ENCODE data around the gene PRRX1. TPM values are rescaled to one million over a fixed set of nuclear protein-coding genes. Genes with fewer than 3 reads are reported as not detected.

Gene PRRX1
- total RNA-seq, 1 donor from 2014 or later, result 25.9 TPM

DNA sequence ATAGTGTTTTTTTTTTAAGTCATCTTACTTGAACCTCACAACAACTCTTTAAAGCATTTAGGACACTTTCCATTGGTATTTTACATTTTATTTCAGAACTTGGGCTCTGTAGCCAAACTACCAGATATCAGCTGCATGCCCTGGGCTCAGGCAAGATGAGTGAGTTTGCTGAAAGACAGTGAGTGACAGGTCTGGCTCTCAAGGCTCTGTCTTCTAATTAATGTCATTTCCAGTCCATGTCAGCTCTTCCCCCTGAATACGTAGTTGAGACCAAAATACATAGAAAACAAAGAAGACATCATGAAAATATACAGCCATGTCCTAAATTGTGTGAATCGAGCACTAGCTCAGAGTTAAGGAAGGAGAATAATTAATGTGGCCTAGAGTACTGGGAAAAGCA, 39.7 kb downstream of the PRRX1 start:
- H3K36me3 ChIP-seq, result no peaks in the 10 kb centered on the region
- H3K27me3 ChIP-seq, result no peaks in the 10 kb centered on the region
- H3K27ac ChIP-seq, result no peak overlapping the region
- TF ChIP-seq CTCF (IDR thresholded peaks at IDR 0.05), result no peak
- no peaks in the 10 kb centered on the region for H3K4me1 ChIP-seq
- DNase-seq, result no peak
- intact Hi-C loops (cut with DNase I), result no loop called here
- ATAC-seq, result no peak
- H3K4me3 ChIP-seq, result no peak overlapping the region
- H3K9me3 ChIP-seq, result no peaks in the 10 kb centered on the region

DNA sequence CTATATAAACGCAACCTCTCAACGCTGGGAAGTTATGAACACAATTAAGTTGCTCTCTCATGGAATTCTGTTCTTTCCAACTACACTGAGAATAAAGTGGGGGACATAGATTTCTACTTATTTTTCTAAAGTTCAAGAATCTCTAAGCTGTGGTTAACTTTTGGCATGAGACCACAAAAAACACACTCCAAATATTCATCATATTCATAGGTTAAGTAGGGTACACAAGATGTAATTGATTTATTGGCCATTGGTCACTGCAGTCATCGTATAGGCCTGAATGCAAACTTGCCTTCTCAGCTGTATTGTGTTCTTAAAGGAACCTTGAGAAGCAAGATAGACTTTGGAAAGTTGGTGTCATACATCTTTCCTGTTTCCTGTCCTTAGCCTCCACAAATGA, 40.3 kb downstream of the PRRX1 start:
- Histone ChIP-seq H3K36me3 (no peaks in the 10 kb centered on the region), H3K27ac (no peak overlapping the region), H3K9me3 (no peaks in the 10 kb centered on the region), H3K4me1 (no peaks in the 10 kb centered on the region), H3K4me3 (no peak overlapping the region), H3K27me3 (no peaks in the 10 kb centered on the region)
- TF ChIP-seq CTCF (IDR thresholded peaks at IDR 0.05), result no peak
- DNase-seq, result no peak
- intact Hi-C loops (cut with DNase I), result no loop called here
- no peak for ATAC-seq

DNA sequence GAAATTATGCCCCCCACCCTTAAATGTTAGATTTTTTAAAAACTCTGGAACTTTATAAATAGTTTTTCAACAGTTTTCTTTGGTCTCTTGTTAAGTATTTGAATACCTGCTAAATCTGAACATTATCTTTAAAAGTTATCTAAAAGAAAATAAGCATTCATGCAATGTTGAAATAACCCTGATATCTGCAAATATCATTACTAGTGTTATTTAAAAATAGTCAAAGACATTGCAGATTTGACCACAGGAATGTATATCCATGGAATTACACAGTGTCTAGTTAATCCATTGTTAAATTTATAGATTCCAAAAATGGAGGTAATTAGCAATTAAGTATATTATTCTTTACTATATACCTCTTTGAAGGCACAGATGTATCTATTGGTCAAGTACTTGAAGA, 42.0 kb downstream of the PRRX1 start:
- no peaks in the 10 kb centered on the region for H3K27me3 ChIP-seq
- TF ChIP-seq CTCF (IDR thresholded peaks at IDR 0.05), result no peak
- H3K27ac ChIP-seq, result no peak overlapping the region
- H3K4me1 ChIP-seq, result no peaks in the 10 kb centered on the region
- ATAC-seq, result no peak
- DNase-seq, result no peak
- H3K9me3 ChIP-seq, result no peaks in the 10 kb centered on the region
- no peaks in the 10 kb centered on the region for H3K36me3 ChIP-seq
- intact Hi-C loops (cut with DNase I), result no loop called here
- no peak overlapping the region for H3K4me3 ChIP-seq

- no peak for TF ChIP-seq CTCF (IDR thresholded peaks at IDR 0.05)
- Histone ChIP-seq H3K4me3 (no peak overlapping the region), H3K36me3 (no peaks in the 10 kb centered on the region), H3K27ac (no peak overlapping the region), H3K9me3 (no peaks in the 10 kb centered on the region), H3K27me3 (no peaks in the 10 kb centered on the region), H3K4me1 (no peaks in the 10 kb centered on the region)
- DNase-seq, result no peak
- ATAC-seq, result no peak
- intact Hi-C loops (cut with DNase I), result no loop called here
These were observed 43.2 kb downstream of the PRRX1 start for GRCh38 chr1:170707117-170707516.

DNA sequence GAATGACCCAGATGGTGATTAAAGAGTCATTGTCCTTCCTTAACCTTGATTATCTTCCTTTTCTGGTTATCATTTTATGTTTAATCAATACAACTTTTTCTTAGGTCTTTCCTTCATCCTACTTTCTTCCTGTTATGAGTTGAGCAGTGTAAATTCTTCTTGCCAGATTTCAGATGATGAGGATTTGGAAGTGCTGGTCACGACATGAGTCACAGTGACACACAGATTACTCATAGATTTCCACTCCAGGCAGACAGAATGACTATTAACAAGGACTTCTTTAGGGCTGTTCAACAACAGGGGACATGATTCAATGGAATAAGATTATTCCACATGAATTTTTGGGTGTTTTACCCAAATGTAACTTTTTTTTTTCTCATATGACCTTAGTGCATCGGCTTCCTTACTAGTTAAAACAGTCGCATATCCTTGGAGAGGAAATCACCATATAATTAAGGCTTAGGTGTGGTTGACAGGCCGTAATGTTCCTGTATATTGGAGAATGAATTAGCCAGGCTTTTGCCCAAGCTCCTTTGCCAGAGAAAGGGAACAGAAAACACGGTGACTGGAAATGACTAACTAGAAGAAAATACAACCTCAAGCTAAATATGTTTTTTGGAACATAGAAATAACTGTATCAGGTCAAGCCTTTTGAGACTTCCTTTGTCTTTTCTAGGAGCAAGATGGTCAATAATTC, 44.2 kb downstream of the PRRX1 start:
- Histone ChIP-seq H3K27ac (no peak overlapping the region), H3K4me1 (no peaks in the 10 kb centered on the region), H3K36me3 (no peaks in the 10 kb centered on the region), H3K27me3 (no peaks in the 10 kb centered on the region), H3K4me3 (no peak overlapping the region), H3K9me3 (no peaks in the 10 kb centered on the region)
- TF ChIP-seq CTCF (IDR thresholded peaks at IDR 0.05), result no peak
- ATAC-seq (no peak), DNase-seq (no peak)
- intact Hi-C loops (cut with DNase I), result no loop called here

DNA sequence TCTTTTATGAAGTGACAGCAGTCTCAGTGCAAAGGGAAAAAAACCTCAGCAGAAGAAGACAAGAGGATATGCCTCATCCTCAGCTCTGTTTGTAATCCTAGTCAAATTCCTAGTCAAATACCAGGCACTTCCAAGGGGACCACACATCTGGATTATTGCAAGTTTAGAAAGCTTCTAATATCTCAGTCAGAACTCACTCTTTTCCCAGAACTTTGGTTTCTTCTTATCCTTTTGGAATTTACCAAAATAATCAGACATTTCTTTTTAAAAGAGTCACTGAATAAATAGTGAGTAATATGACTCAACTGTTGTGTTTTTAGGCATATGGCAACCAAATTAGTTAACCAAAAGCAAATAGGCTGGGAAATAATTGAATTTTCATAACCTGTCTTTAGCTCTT, 47.8 kb downstream of the PRRX1 start:
- H3K27me3 ChIP-seq, result no peaks in the 10 kb centered on the region
- ATAC-seq, result no peak
- no peak for DNase-seq
- H3K27ac ChIP-seq, result no peak overlapping the region
- no peak for TF ChIP-seq CTCF (IDR thresholded peaks at IDR 0.05)
- intact Hi-C loops (cut with DNase I), result no loop called here
- H3K9me3 ChIP-seq, result no peaks in the 10 kb centered on the region
- H3K4me1 ChIP-seq, result no peaks in the 10 kb centered on the region
- no peak overlapping the region for H3K4me3 ChIP-seq
- no peaks in the 10 kb centered on the region for H3K36me3 ChIP-seq
